Muscle of back (tissue), 11 donors: Measurements from ENCODE around the gene DIO3. TPM values are rescaled to one million over a fixed set of nuclear protein-coding genes. Genes with fewer than 3 reads are reported as not detected.
"Not testable (repeated sequence)": the region's sequence is repeated elsewhere in the genome, so short reads cannot be mapped to it uniquely, and the experiment has no call there.

Experiments used
- DNase-seq, 3 donors: peaks; one replicate each; pipeline versions ENCODE4 v3.0.0 to v3.0.0-alpha.2; 2013
- polyA plus RNA-seq, 10 donors: library from polyadenylated mRNA; unstranded; fragments of 120-200 nt; gene quantifications; one replicate each; pipeline ENCODE4 v1.2.1, GENCODE V29; 2013; ENCODE audit not compliant: insufficient read length in 10 of 10

DIO3 gene
- polyA plus RNA-seq, 10 donors, result 1.8 to 6.5 (median 3.4) TPM

GRCh38 chr14:101540481-101541462, 20.5 kb upstream of the DIO3 start:
- DNase-seq, result no peak

- DNase-seq, result no peak
Measured at GRCh38 chr14:101542391-101542790, 18.9 kb upstream of the DIO3 start.

- DNase-seq, result no peak
Measured at GRCh38 chr14:101543814-101544213, 17.5 kb upstream of the DIO3 start.

- DNase-seq, result no peak
Measured at GRCh38 chr14:101544550-101544949, 16.7 kb upstream of the DIO3 start.

- no peak for DNase-seq
Measured at GRCh38 chr14:101546706-101547105, 14.6 kb upstream of the DIO3 start.

- no peak for DNase-seq
Measured at GRCh38 chr14:101547107-101547738, 14.1 kb upstream of the DIO3 start.

GRCh38 chr14:101547961-101548669, 13.2 kb upstream of the DIO3 start:
- DNase-seq, result no peak

GRCh38 chr14:101548710-101549109, 12.6 kb upstream of the DIO3 start:
- DNase-seq, result no peak

- DNase-seq, result no peak
Measured at GRCh38 chr14:101549154-101549553, 12.1 kb upstream of the DIO3 start.

- not testable (repeated sequence) for DNase-seq
Measured at GRCh38 chr14:101550202-101550912, 10.9 kb upstream of the DIO3 start.

GRCh38 chr14:101551729-101552595, 9.3 kb upstream of the DIO3 start:
- no peak for DNase-seq

- no peak for DNase-seq
Measured at GRCh38 chr14:101552786-101553231, 8.5 kb upstream of the DIO3 start.

- DNase-seq, result no peak
Measured at GRCh38 chr14:101553393-101553792, 7.9 kb upstream of the DIO3 start.

- no peak for DNase-seq
Measured at GRCh38 chr14:101553931-101554330, 7.4 kb upstream of the DIO3 start.

GRCh38 chr14:101554991-101555668, 6.2 kb upstream of the DIO3 start:
- no peak for DNase-seq

GRCh38 chr14:101555669-101556043, 5.6 kb upstream of the DIO3 start:
- not testable (repeated sequence) for DNase-seq

- no peak for DNase-seq
Measured at GRCh38 chr14:101556131-101556530, 5.2 kb upstream of the DIO3 start.

GRCh38 chr14:101556566-101557320, 4.6 kb upstream of the DIO3 start:
- DNase-seq, result no peak

GRCh38 chr14:101557321-101557695, 4.0 kb upstream of the DIO3 start:
- DNase-seq, result no peak
